Body of pancreas (tissue), 4 donors: ENCODE results near the gene ANKLE1.
"Not testable (repeated sequence)": the region's sequence is repeated elsewhere in the genome, so short reads cannot be mapped to it uniquely, and the experiment has no call there.

Source experiments
- POLR2A ChIP-seq, 3 donors: fragments of 450-650 bp; IDR thresholded peaks; one replicate each; pipeline ENCODE4 v1.6.1; 2016; ENCODE audit warnings: antibody characterized with exemption in 3 of 3, mild to moderate bottlenecking in 2 of 3
- TF ChIP-seq, protein P1 (sequence below), 7 experiments: fragments of 450-650 bp in 4 of 7; fragments of 200-600 bp in 3 of 7; sonication (generic) in 3 of 7; IDR thresholded peaks; one replicate each; pipeline ENCODE4 v1.5.1; 2016 to 2019; ENCODE audit warnings: antibody characterized with exemption in 7 of 7

DNA sequence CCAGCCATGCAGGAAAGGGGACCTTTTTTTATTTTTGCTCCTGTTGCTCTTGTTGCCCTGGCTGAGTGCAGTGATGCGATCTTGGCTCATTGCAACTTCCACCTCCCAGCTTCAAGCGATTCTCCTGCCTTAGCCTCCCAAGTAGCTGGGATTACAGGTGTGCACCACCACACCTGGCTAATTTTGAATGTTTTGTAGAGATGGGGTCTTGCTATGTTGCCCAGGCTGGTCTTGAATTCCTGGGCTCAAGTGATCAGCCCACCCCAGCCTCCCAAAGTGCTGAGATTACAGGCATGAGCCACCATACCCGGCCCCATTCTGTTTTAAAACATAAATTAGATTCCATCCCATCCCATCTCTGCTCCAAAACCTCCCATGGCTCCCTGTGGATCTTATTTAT is 6.8 kb upstream of the ANKLE1 start:
- TF ChIP-seq, protein P1, sequence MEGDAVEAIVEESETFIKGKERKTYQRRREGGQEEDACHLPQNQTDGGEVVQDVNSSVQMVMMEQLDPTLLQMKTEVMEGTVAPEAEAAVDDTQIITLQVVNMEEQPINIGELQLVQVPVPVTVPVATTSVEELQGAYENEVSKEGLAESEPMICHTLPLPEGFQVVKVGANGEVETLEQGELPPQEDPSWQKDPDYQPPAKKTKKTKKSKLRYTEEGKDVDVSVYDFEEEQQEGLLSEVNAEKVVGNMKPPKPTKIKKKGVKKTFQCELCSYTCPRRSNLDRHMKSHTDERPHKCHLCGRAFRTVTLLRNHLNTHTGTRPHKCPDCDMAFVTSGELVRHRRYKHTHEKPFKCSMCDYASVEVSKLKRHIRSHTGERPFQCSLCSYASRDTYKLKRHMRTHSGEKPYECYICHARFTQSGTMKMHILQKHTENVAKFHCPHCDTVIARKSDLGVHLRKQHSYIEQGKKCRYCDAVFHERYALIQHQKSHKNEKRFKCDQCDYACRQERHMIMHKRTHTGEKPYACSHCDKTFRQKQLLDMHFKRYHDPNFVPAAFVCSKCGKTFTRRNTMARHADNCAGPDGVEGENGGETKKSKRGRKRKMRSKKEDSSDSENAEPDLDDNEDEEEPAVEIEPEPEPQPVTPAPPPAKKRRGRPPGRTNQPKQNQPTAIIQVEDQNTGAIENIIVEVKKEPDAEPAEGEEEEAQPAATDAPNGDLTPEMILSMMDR (IDR thresholded peaks at IDR 0.05) = not testable (repeated sequence)
- not testable (repeated sequence) for TF ChIP-seq POLR2A (IDR thresholded peaks at IDR 0.05)
